NCI-H1694 (cell line): ENCODE data around the gene TKTL2.
"Not testable (repeated sequence)": the region's sequence is repeated elsewhere in the genome, so short reads cannot be mapped to it uniquely, and the experiment has no call there.

ENCODE experiments used
- DNase-seq: peaks from one replicate; lab custom pipeline; 2025; lab: John Stamatoyannopoulos, UW

Gene TKTL2

DNA sequence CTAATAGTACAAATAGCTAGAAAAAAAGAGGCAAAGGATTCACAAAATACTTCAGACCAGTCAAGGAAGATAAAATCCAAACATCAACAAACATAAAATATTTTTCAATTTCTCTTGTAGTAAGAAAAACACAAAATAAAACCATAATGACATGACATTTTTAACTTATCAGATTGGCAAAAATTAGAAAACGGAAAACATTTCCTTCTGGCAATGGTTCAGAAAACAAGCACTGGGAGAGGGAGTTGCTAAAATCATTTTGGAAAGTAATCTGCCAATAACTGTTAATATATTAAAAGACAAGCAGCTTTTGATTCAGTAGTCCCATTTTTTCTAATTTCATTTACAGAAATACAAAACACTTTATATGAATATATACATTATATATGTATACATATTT, 26.1 kb downstream of the TKTL2 start:
- DNase-seq = no peak

DNA sequence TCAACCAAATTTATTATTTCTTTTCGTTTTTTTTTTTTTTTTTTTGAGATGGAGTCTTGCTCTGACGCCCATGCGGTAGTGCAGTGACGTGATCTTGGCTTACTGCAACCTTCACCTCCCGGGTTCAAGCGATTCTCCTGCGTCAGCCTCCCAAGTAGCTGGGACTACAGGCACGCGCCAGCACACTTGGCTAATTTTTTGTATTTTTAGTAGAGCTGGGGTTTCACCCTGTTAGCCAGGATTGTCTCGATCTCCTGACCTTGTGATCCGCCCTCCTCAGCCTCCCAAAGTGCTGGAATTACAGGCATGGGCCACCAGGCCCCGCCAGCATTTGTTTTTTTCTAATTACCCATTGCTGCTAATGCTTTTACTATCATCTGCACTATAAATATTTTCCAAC, 26.5 kb downstream of the TKTL2 start:
- DNase-seq = not testable (repeated sequence)

DNA sequence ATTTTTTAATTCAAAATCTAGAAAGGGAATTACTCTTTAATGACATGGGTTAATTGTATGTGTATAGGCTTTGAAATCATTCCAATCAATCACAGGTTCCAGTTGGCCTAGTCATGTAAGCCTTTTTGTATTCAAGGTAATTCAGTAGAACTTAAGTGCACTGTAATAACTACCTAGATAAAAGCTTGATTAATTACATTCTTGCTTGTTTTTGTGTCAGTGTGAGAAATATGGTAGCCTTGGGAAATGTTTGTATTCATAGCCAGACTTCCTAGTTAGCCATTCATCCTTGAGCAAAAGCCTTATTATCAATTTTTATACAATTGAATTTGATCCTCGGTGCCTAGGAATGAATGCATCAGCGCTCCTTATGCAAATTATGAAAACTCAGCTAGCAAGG, 33.5 kb downstream of the TKTL2 start:
- no peak for DNase-seq
